Measurements from ENCODE around the gene SEL1L3. TPM values are rescaled to one million over a fixed set of nuclear protein-coding genes. Genes with fewer than 3 reads are reported as not detected.
"Not testable (repeated sequence)": the region's sequence is repeated elsewhere in the genome, so short reads cannot be mapped to it uniquely, and the experiment has no call there.

SEL1L3 gene
- total and polyA plus RNA-seq, 2 donors (not counting 1 experiment from before 2014, with no cell fraction given) = 120 to 280 TPM

DNA sequence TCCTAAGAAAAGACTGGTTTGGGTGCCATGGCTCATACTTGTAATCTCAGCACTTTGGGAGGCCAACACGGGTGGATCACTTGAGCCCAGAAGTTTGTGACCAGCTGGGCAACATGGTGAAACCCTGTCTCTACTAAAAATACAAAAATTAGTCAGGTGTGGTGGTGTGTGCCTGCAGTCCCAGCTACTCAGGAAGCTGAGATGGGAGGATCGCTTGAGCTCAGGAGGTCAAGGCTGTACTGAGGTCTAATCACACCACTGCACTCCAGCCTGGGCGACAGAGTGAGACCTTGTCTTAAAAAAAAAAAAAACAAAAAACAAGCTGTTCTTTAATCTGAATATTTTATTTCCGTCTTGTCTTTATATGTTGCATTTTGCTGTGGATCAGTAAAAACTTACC lies 3.6 kb upstream of the SEL1L3 start:
- H3K27ac ChIP-seq (ENCODE audit: low read length in 2 of 2) = peak overlapping the region; percentile 67 to 85
- H3K4me3 ChIP-seq (ENCODE audit: control extremely low read depth in 1 of 5, extremely low read depth in 1 of 5, insufficient read depth in 1 of 5, low read depth in 2 of 5, low read length in 4 of 5); H3K27me3 ChIP-seq (replicated peaks in 1 of 4; ENCODE audit: control extremely low read depth in 1 of 4, control insufficient read depth in 3 of 4, insufficient read depth in 4 of 4, low read length in 3 of 4); H3K36me3 ChIP-seq (replicated peaks in 1 of 2; ENCODE audit: control extremely low read depth in 1 of 2, control insufficient read depth in 1 of 2, extremely low read depth in 1 of 2, insufficient read depth in 2 of 2, low read length in 1 of 2); H3K27me3 Mint-ChIP-seq; H4K20me1 ChIP-seq (ENCODE audit: control insufficient read depth, insufficient read depth, low read length, poor library complexity, severe bottlenecking); H2AFZ ChIP-seq (ENCODE audit: insufficient read depth, low read depth, low read length, poor library complexity, severe bottlenecking); H3K9me3 Mint-ChIP-seq (ENCODE audit: insufficient read depth): not testable (repeated sequence)
- H3K4me1 Mint-ChIP-seq = peaks cover 78% of the 10 kb centered on the region
- CTCF ChIA-PET = interaction anchor here (0.6 to 1.2 kb wide), 3 partner anchors 11 to 1137 kb away, joined by 3 to 4 read pairs (median 3); no protein-coding TSS in a partner anchor
- DNase-seq (peak; percentile 31), ATAC-seq (ENCODE audit: low read depth) (peak; percentile 7)
- no CpG with 5 or more reads among the region's 4 CpGs for WGBS (ENCODE audit: insufficient coverage)
- H3K9me3 ChIP-seq (ENCODE audit: control extremely low read depth in 1 of 3, control insufficient read depth in 2 of 3, insufficient read depth in 1 of 3, low read length in 2 of 3) = peaks cover 0 to 10% (median 9%) of the 10 kb centered on the region in 3 donors
- intact Hi-C loops (cut with micrococcal nuclease) = loop anchor here (10.0 kb wide), 2 partner anchors 718 to 1018 kb away; partner anchors contain the start of gene TBC1D19
- peak overlapping the region; percentile 94 for H3K4me2 ChIP-seq (replicated peaks; ENCODE audit: low read depth, low read length, poor library complexity, severe bottlenecking)
- peaks cover 66% of the 10 kb centered on the region for H3K79me2 ChIP-seq (ENCODE audit: control insufficient read depth, insufficient read depth, low read length)
- H3K4me1 ChIP-seq (ENCODE audit: control insufficient read depth in 2 of 2, insufficient read depth in 2 of 2, low read length in 2 of 2) = peaks cover 80 to 83% of the 10 kb centered on the region in 2 donors
- peak overlapping the region; percentile 91 for H3K27ac Mint-ChIP-seq
- H3K4me3 Mint-ChIP-seq = peak overlapping the region; percentile 66
- POLR2A ChIA-PET = interaction anchor here (0.6 to 3.8 kb wide), 4 partner anchors 9 to 48 kb away, joined by 3 to 19 read pairs (median 4); partner anchors contain the start of gene SMIM20
- peak overlapping the region; percentile 33 for H3K9ac ChIP-seq (ENCODE audit: low read length)

DNA sequence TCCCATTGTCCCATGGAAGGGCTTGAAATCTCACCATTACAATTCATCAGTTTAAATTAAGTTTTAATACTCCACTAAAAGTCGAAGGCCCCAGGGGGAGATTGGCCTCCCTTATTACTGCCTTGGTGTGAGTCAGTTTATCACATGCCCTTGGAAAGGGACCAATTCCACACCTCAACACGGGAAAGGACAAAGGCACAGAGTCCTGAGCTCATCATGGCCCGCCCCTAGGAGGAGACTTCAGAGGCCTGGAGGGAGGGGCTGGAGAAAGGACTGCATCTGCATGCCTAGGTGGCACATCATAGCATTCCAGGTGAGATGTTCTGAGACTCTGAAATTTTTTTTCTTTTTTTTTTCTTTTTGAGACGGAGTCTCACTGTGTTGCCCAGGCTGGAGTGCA lies 2.8 kb upstream of the SEL1L3 start:
- peak overlapping the region; percentile 94 for H3K4me2 ChIP-seq (replicated peaks; ENCODE audit: low read depth, low read length, poor library complexity, severe bottlenecking)

More for the DNA sequence above, 2.8 kb upstream of the SEL1L3 start:
- Histone ChIP-seq H3K4me1 (ENCODE audit: control insufficient read depth in 2 of 2, insufficient read depth in 2 of 2, low read length in 2 of 2) (peaks cover 76 to 79% of the 10 kb centered on the region in 2 donors), H3K36me3 (replicated peaks in 1 of 2; ENCODE audit: control extremely low read depth in 1 of 2, control insufficient read depth in 1 of 2, extremely low read depth in 1 of 2, insufficient read depth in 2 of 2, low read length in 1 of 2) (peaks cover 0 to 1% of the 10 kb centered on the region in 2 experiments), H3K9ac (ENCODE audit: low read length) (no peak overlapping the region), H2AFZ (ENCODE audit: insufficient read depth, low read depth, low read length, poor library complexity, severe bottlenecking) (no peak overlapping the region), H3K27ac (ENCODE audit: low read length in 2 of 2) (peak overlapping the region; percentile 67 to 85), H3K9me3 (ENCODE audit: control extremely low read depth in 1 of 3, control insufficient read depth in 2 of 3, insufficient read depth in 1 of 3, low read length in 2 of 3) (peaks cover 0 to 10% (median 9%) of the 10 kb centered on the region in 3 donors), H3K27me3 (replicated peaks in 1 of 4; ENCODE audit: control extremely low read depth in 1 of 4, control insufficient read depth in 3 of 4, insufficient read depth in 4 of 4, low read length in 3 of 4) (no peaks in the 10 kb centered on the region), H3K4me3 (ENCODE audit: control extremely low read depth in 1 of 5, extremely low read depth in 1 of 5, insufficient read depth in 1 of 5, low read depth in 2 of 5, low read length in 4 of 5) (no peak overlapping the region), H3K79me2 (ENCODE audit: control insufficient read depth, insufficient read depth, low read length) (peaks cover 70% of the 10 kb centered on the region), H4K20me1 (ENCODE audit: control insufficient read depth, insufficient read depth, low read length, poor library complexity, severe bottlenecking) (no peaks in the 10 kb centered on the region)
- H3K27me3 Mint-ChIP-seq = no peaks in the 10 kb centered on the region
- H3K9me3 Mint-ChIP-seq (ENCODE audit: insufficient read depth) = no peaks in the 10 kb centered on the region
- peaks cover 78% of the 10 kb centered on the region for H3K4me1 Mint-ChIP-seq
- no peak for DNase-seq
- ATAC-seq (ENCODE audit: low read depth) = no peak
- ChIA-PET POLR2A (interaction anchor here (0.7 to 3.8 kb wide), 5 partner anchors 8 to 54 kb away, joined by 3 to 19 read pairs (median 4); partner anchors contain the start of gene SMIM20), CTCF (interaction anchor here (0.7 to 1.5 kb wide), 6 partner anchors 10 to 1138 kb away, joined by 3 to 4 read pairs (median 3); partner anchors contain the start of gene SMIM20)
- H3K27ac Mint-ChIP-seq = peak overlapping the region; percentile 87
- TF ChIP-seq EZH2 (IDR thresholded peaks at IDR 0.05; ENCODE audit: borderline replicate concordance, insufficient read depth, low read depth, low read length, poor library complexity, severe bottlenecking) = no peak
- TF ChIP-seq, protein P1, sequence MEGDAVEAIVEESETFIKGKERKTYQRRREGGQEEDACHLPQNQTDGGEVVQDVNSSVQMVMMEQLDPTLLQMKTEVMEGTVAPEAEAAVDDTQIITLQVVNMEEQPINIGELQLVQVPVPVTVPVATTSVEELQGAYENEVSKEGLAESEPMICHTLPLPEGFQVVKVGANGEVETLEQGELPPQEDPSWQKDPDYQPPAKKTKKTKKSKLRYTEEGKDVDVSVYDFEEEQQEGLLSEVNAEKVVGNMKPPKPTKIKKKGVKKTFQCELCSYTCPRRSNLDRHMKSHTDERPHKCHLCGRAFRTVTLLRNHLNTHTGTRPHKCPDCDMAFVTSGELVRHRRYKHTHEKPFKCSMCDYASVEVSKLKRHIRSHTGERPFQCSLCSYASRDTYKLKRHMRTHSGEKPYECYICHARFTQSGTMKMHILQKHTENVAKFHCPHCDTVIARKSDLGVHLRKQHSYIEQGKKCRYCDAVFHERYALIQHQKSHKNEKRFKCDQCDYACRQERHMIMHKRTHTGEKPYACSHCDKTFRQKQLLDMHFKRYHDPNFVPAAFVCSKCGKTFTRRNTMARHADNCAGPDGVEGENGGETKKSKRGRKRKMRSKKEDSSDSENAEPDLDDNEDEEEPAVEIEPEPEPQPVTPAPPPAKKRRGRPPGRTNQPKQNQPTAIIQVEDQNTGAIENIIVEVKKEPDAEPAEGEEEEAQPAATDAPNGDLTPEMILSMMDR (IDR thresholded peaks at IDR 0.05) = no peak
- peak overlapping the region; percentile 43 for H3K4me3 Mint-ChIP-seq
- intact Hi-C loops (cut with micrococcal nuclease) = loop anchor here (10.0 kb wide), 2 partner anchors 719 to 1019 kb away; partner anchors contain the start of gene TBC1D19
- WGBS (ENCODE audit: insufficient coverage) = 83% methylated on average over 1 of the region's 4 CpGs
